Measurements from ENCODE around the gene SIAH3. TPM values are rescaled to one million over a fixed set of nuclear protein-coding genes. Genes with fewer than 3 reads are reported as not detected.

The SIAH3 gene
- total RNA-seq, 2 experiments from 2014 or later, result 1.3 to 1.6 TPM

GRCh38 chr13:45896285-45896684 is 44.7 kb upstream of the SIAH3 start:
- ChIA-PET POLR2A (no interaction called here), CTCF (no interaction called here)
- Mint-ChIP-seq H3K4me1 (ENCODE audit: low read depth) (no peaks in the 10 kb centered on the region), H3K9me3 (no peaks in the 10 kb centered on the region), H3K4me3 (no peak overlapping the region), H3K27me3 (peaks cover 5% of the 10 kb centered on the region), H3K27ac (no peak overlapping the region), H3K36me3 (ENCODE audit: low read depth) (no peaks in the 10 kb centered on the region)
- no peak overlapping the region for H3K27ac ChIP-seq (ENCODE audit: low read depth in 1 of 2, low read length in 2 of 2)
- no peak overlapping the region for H3K4me3 ChIP-seq (ENCODE audit: low read length)
- intact Hi-C loops (cut with DNase I, micrococcal nuclease), result no loop called here
- H3K36me3 ChIP-seq (ENCODE audit: insufficient read depth, low read length), result no peaks in the 10 kb centered on the region
- TF ChIP-seq, protein P1, sequence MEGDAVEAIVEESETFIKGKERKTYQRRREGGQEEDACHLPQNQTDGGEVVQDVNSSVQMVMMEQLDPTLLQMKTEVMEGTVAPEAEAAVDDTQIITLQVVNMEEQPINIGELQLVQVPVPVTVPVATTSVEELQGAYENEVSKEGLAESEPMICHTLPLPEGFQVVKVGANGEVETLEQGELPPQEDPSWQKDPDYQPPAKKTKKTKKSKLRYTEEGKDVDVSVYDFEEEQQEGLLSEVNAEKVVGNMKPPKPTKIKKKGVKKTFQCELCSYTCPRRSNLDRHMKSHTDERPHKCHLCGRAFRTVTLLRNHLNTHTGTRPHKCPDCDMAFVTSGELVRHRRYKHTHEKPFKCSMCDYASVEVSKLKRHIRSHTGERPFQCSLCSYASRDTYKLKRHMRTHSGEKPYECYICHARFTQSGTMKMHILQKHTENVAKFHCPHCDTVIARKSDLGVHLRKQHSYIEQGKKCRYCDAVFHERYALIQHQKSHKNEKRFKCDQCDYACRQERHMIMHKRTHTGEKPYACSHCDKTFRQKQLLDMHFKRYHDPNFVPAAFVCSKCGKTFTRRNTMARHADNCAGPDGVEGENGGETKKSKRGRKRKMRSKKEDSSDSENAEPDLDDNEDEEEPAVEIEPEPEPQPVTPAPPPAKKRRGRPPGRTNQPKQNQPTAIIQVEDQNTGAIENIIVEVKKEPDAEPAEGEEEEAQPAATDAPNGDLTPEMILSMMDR (IDR thresholded peaks at IDR 0.05), result no peak
- H3K4me1 ChIP-seq (ENCODE audit: insufficient read depth, low read length), result no peaks in the 10 kb centered on the region
- H3K9me3 ChIP-seq (ENCODE audit: control insufficient read depth in 1 of 2, insufficient read depth in 1 of 2, low read length in 2 of 2), result no peaks in the 10 kb centered on the region
- ATAC-seq (ENCODE audit: poor library complexity), result no peak
- peaks cover 0 to 5% of the 10 kb centered on the region in 2 experiments for H3K27me3 ChIP-seq (ENCODE audit: control insufficient read depth in 1 of 2, insufficient read depth in 2 of 2, low read length in 2 of 2)
- no peak for DNase-seq

DNA sequence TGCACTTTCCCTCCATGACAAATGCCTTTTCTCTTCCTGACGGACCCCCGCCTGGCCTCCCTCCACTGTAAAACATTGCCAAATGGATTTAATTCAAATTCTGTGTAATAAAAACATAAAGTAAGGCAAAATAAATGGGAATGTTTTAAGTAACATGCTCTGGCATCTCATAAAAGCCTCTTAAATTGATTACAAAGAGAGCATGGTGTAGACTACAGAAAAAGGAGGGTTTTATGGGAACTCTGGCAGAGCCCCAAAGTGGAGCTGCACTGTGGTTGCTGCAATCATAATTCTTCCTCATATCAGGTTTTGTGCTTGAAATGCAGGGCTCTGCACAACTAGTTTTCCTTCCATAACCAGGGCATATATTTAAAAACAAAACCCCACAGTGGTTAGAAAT is 44.3 kb upstream of the SIAH3 start:
- Mint-ChIP-seq H3K27me3 (peaks cover 5% of the 10 kb centered on the region), H3K4me1 (ENCODE audit: low read depth) (no peaks in the 10 kb centered on the region), H3K9me3 (no peaks in the 10 kb centered on the region), H3K27ac (no peak overlapping the region), H3K36me3 (ENCODE audit: low read depth) (no peaks in the 10 kb centered on the region), H3K4me3 (no peak overlapping the region)
- DNase-seq (no peak), ATAC-seq (ENCODE audit: poor library complexity) (no peak)
- no peak overlapping the region for H3K27ac ChIP-seq (ENCODE audit: low read depth in 1 of 2, low read length in 2 of 2)
- no peaks in the 10 kb centered on the region for H3K36me3 ChIP-seq (ENCODE audit: insufficient read depth, low read length)
- TF ChIP-seq, protein P1 (IDR thresholded peaks at IDR 0.05), result no peak
- no peaks in the 10 kb centered on the region for H3K9me3 ChIP-seq (ENCODE audit: control insufficient read depth in 1 of 2, insufficient read depth in 1 of 2, low read length in 2 of 2)
- POLR2A ChIA-PET, result no interaction called here
- intact Hi-C loops (cut with DNase I, micrococcal nuclease), result no loop called here
- CTCF ChIA-PET, result no interaction called here
- H3K4me3 ChIP-seq (ENCODE audit: low read length), result no peak overlapping the region
- peaks cover 0 to 5% of the 10 kb centered on the region in 2 experiments for H3K27me3 ChIP-seq (ENCODE audit: control insufficient read depth in 1 of 2, insufficient read depth in 2 of 2, low read length in 2 of 2)
- no peaks in the 10 kb centered on the region for H3K4me1 ChIP-seq (ENCODE audit: insufficient read depth, low read length)

DNA sequence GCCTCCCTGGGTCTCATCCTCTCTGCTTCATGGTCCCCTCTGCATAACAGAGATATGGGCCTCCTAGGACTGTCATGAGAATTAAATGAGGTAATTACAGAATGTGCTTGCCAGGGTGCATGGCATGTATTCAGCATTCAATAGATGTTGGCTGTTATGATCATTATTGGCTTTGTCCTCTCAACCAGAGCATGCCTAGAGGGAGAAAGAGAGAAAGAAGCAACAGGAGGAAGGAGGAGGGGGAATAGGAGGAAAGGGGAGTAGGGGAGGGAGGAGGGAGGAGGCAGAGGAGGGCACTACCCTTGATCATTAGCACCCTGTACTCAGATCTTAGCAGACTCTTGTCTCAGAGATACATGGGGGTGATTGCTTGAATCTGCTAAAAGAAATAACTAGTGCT is 41.0 kb upstream of the SIAH3 start:
- H3K36me3 ChIP-seq (ENCODE audit: insufficient read depth, low read length), result no peaks in the 10 kb centered on the region
- no peak overlapping the region for H3K27ac Mint-ChIP-seq
- DNase-seq (no peak), ATAC-seq (ENCODE audit: poor library complexity) (no peak)
- peaks cover 5% of the 10 kb centered on the region for H3K27me3 Mint-ChIP-seq
- no peaks in the 10 kb centered on the region for H3K4me1 Mint-ChIP-seq (ENCODE audit: low read depth)
- no peak overlapping the region for H3K4me3 Mint-ChIP-seq
- H3K36me3 Mint-ChIP-seq (ENCODE audit: low read depth), result no peaks in the 10 kb centered on the region
- H3K9me3 Mint-ChIP-seq, result no peaks in the 10 kb centered on the region
- H3K9me3 ChIP-seq (ENCODE audit: control insufficient read depth in 1 of 2, insufficient read depth in 1 of 2, low read length in 2 of 2), result no peaks in the 10 kb centered on the region
- ChIA-PET POLR2A (interaction anchor here (1.2 kb wide), 1 partner anchor 9 kb away, joined by 4 read pairs; no protein-coding TSS in a partner anchor), CTCF (no interaction called here)
- no peaks in the 10 kb centered on the region for H3K27me3 ChIP-seq (ENCODE audit: control insufficient read depth in 1 of 2, insufficient read depth in 2 of 2, low read length in 2 of 2)
- no peak overlapping the region for H3K4me3 ChIP-seq (ENCODE audit: low read length)
- no peaks in the 10 kb centered on the region for H3K4me1 ChIP-seq (ENCODE audit: insufficient read depth, low read length)
- intact Hi-C loops (cut with DNase I, micrococcal nuclease), result no loop called here
- no peak overlapping the region for H3K27ac ChIP-seq (ENCODE audit: low read depth in 1 of 2, low read length in 2 of 2)
- TF ChIP-seq, protein P1 (IDR thresholded peaks at IDR 0.05), result no peak

All from CD4-positive, alpha-beta T cell (primary cell).